GM12891 (cell line): ENCODE results near the gene MAP4K3.

Source experiments
- PAX5 ChIP-seq: IDR thresholded peaks from 2 replicates; pipeline ENCODE4 v1.6.1; 2011; ENCODE audit warnings: low read length, moderate library complexity, mild to moderate bottlenecking; ENCODE audit not compliant: insufficient read depth, severe bottlenecking
- POLR2A ChIP-seq: IDR thresholded peaks from 2 replicates; pipeline ENCODE4 v1.6.1; 2011; ENCODE audit warnings: low read depth, low read length, control low read depth
- POLR2AphosphoS5 ChIP-seq: IDR thresholded peaks from 2 replicates; pipeline ENCODE4 v1.6.1; 2011; ENCODE audit warnings: low read depth, low read length, control low read depth
- SPI1 ChIP-seq: IDR thresholded peaks from 2 replicates; pipeline ENCODE4 v1.6.1; 2011; ENCODE audit warnings: low read depth, low read length, control low read depth
- TAF1 ChIP-seq: IDR thresholded peaks from 2 replicates; pipeline ENCODE4 v1.6.1; 2011; ENCODE audit warnings: low read depth, low read length, control low read depth

- TF ChIP-seq POLR2AphosphoS5 = no peak
- TF ChIP-seq TAF1 = no peak
- no peak for TF ChIP-seq POLR2A
- no peak for TF ChIP-seq PAX5
- 0 out of 2 replicates have a peak, but pooled peaks have one; percentile 18 for TF ChIP-seq SPI1
These were observed 33.5 kb upstream of the MAP4K3 start for GRCh38 chr2:39470580-39470979.
